RWPE2 (cell line): ENCODE results near the gene ATG7.
A peak's percentile ranks its signal among the peaks of the same experiment; 100 is the strongest.

ENCODE experiments used
- ATAC-seq: fragments of 200-7000 bp; cut with Tn5 transposase; 3 replicates; pipeline ENCODE4 v1.9.1; 2021; ENCODE audit warnings: low read depth
- DNase-seq: peaks from one replicate; pipeline ENCODE4 v3.0.0-alpha.2; 2020; ENCODE audit warnings: low spot score
- H3K27ac ChIP-seq: fragments of 450-650 bp; 2 replicates; pipeline ENCODE4 v1.5.1; 2017; ENCODE audit warnings: mild to moderate bottlenecking; ENCODE audit not compliant: poor library complexity, severe bottlenecking
- H3K27me3 ChIP-seq: fragments of 250-450 bp; sonication (Bioruptor Pico); 2 replicates; pipeline ENCODE4 v1.5.1; 2021; ENCODE audit warnings: mild to moderate bottlenecking, moderate library complexity; ENCODE audit not compliant: insufficient read depth, poor library complexity, severe bottlenecking
- H3K36me3 ChIP-seq: fragments of 250-450 bp; sonication (Bioruptor Pico); 2 replicates; pipeline ENCODE4 v1.5.1; 2020; ENCODE audit warnings: low read depth, mild to moderate bottlenecking, moderate library complexity
- H3K4me1 ChIP-seq: fragments of 250-450 bp; sonication (Bioruptor Pico); 2 replicates; pipeline ENCODE4 v1.5.1; 2021; ENCODE audit warnings: mild to moderate bottlenecking, moderate library complexity; ENCODE audit not compliant: insufficient read depth, poor library complexity, severe bottlenecking
- H3K4me3 ChIP-seq: fragments of 250-450 bp; sonication (Bioruptor Pico); 2 replicates; pipeline ENCODE4 v1.5.1; 2021; ENCODE audit warnings: mild to moderate bottlenecking, moderate library complexity; ENCODE audit not compliant: severe bottlenecking
- H3K9me3 ChIP-seq: fragments of 250-450 bp; sonication (Bioruptor Pico); 2 replicates; pipeline ENCODE4 v1.5.1; 2021; ENCODE audit warnings: mild to moderate bottlenecking, moderate library complexity; ENCODE audit not compliant: severe bottlenecking
- CTCF ChIP-seq: fragments of 450-650 bp; IDR thresholded peaks from one replicate; pipeline ENCODE4 v1.5.1; 2017; ENCODE audit warnings: mild to moderate bottlenecking, moderate library complexity; ENCODE audit not compliant: poor library complexity, severe bottlenecking

ATG7 gene

DNA sequence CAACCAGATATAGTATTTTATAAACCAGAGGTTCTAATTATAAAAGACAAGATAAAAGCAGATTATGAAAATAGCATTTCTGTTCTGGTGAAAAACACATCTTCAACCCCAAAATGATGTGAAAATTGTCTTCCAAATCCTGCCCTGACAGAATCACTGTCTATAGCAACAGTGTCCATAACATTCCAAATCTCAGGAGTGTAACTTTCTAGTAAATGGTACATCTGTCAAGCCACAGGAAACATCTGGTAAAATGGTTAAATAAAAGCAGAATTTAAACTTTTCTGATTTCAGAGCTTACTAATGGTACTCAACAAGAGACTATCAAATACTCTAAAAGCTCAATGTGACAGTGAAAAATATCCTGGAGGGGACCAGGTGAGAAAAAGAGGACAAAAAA lies 311.0 kb downstream of the ATG7 start:
- H3K36me3 ChIP-seq, result no peaks in the 10 kb centered on the region
- no peak for DNase-seq
- H3K27ac ChIP-seq, result peak overlapping the region; percentile 65
- H3K4me3 ChIP-seq, result no peak overlapping the region
- no peaks in the 10 kb centered on the region for H3K27me3 ChIP-seq
- no peaks in the 10 kb centered on the region for H3K9me3 ChIP-seq
- H3K4me1 ChIP-seq, result peaks cover 40% of the 10 kb centered on the region
- no peak for ATAC-seq
- no peak for TF ChIP-seq CTCF

DNA sequence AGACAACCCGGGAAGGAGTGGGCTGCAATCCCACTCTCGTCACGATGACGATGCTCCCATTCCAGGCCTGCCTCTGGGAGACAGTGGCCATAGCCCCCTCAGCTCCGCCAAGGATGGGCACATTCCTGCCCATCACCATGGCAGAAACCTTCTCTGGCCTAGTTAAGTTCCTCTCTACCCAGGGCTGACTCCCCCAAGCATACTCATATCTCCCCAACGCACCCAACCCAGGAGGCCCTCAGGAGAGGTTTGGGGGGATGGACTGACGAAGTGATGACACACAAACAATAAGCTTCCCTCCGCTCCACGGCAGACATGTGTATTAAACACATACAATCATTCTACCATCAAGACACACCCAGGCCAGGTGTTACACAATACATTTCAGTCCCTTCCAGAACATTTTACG lies 311.4 kb downstream of the ATG7 start:
- Histone ChIP-seq H3K4me1 (peaks cover 40% of the 10 kb centered on the region), H3K4me3 (no peak overlapping the region), H3K36me3 (no peaks in the 10 kb centered on the region), H3K27ac (peak overlapping the region; percentile 65), H3K9me3 (no peaks in the 10 kb centered on the region), H3K27me3 (no peaks in the 10 kb centered on the region)
- ATAC-seq (peak; percentile 37), DNase-seq (no peak)
- no peak for TF ChIP-seq CTCF

- H3K27me3 ChIP-seq, result no peaks in the 10 kb centered on the region
- peak overlapping the region; percentile 65 for H3K27ac ChIP-seq
- DNase-seq (no peak), ATAC-seq (no peak)
- H3K9me3 ChIP-seq, result no peaks in the 10 kb centered on the region
- H3K36me3 ChIP-seq, result no peaks in the 10 kb centered on the region
- TF ChIP-seq CTCF, result no peak
- H3K4me1 ChIP-seq, result peaks cover 40% of the 10 kb centered on the region
- no peak overlapping the region for H3K4me3 ChIP-seq
Measured at GRCh38 chr3:11584570-11584969, 312.4 kb downstream of the ATG7 start.

- Histone ChIP-seq H3K4me1 (peaks cover 47% of the 10 kb centered on the region), H3K9me3 (no peaks in the 10 kb centered on the region), H3K36me3 (no peaks in the 10 kb centered on the region), H3K27me3 (no peaks in the 10 kb centered on the region), H3K27ac (no peak overlapping the region), H3K4me3 (no peak overlapping the region)
- ATAC-seq, result no peak
- DNase-seq, result no peak
- TF ChIP-seq CTCF, result no peak
Measured at GRCh38 chr3:11587766-11588165, 315.6 kb downstream of the ATG7 start.

GRCh38 chr3:11588338-11588737 lies 316.1 kb downstream of the ATG7 start:
- Histone ChIP-seq H3K4me1 (peaks cover 47% of the 10 kb centered on the region), H3K4me3 (no peak overlapping the region), H3K27me3 (no peaks in the 10 kb centered on the region), H3K36me3 (no peaks in the 10 kb centered on the region), H3K9me3 (no peaks in the 10 kb centered on the region), H3K27ac (no peak overlapping the region)
- ATAC-seq, result no peak
- DNase-seq, result no peak
- no peak for TF ChIP-seq CTCF
